Testis (tissue), 5 donors: ENCODE results near the gene CRISP3. TPM values are rescaled to one million over a fixed set of nuclear protein-coding genes. Genes with fewer than 3 reads are reported as not detected.

Experiments used
- DNase-seq: peaks from one replicate; pipeline ENCODE4 v3.0.0-alpha.2; 2019
- H3K27ac ChIP-seq, 2 donors: fragments of 200-600 bp; sonication (generic); one replicate each; pipeline ENCODE4 v1.5.1; 2019
- H3K27me3 ChIP-seq: fragments of 200-600 bp; sonication (generic); one replicate; pipeline ENCODE4 v1.5.1; 2019
- H3K36me3 ChIP-seq: fragments of 200-600 bp; sonication (generic); one replicate; pipeline ENCODE4 v1.5.1; 2017; ENCODE audit warnings: low read depth; ENCODE audit errors: missing control alignments
- H3K4me1 ChIP-seq: fragments of 200-600 bp; sonication (generic); one replicate; pipeline ENCODE4 v1.5.1; 2019
- H3K4me3 ChIP-seq, 2 donors: fragments of 200-600 bp; sonication (generic); one replicate each; pipeline ENCODE4 v1.5.1; 2017 to 2019
- H3K9me3 ChIP-seq: fragments of 200-600 bp; sonication (generic); one replicate; pipeline ENCODE4 v1.5.1; 2017
- POLR2A ChIP-seq: fragments of 450-650 bp; IDR thresholded peaks from one replicate; pipeline ENCODE4 v1.6.1; 2017; ENCODE audit warnings: antibody characterized with exemption, mild to moderate bottlenecking, moderate library complexity
- WGBS, 2 donors: methylation state at CpG; one replicate each; pipeline ENCODE4 v1.1.5; 2018; 5-methylcytosine and 5-hydroxymethylcytosine counted together
- intact Hi-C: fragments of 100-400 bp; cut with DNase I; formaldehyde crosslinking; loops from one replicate; pipeline ENCODE4 v1.15.1; 2023; ENCODE audit warnings: low total_unique reads
- long read RNA-seq, 2 donors: transcript quantifications; one replicate each; lab custom pipeline, GENCODE V29; 2026
- polyA plus RNA-seq: library from polyadenylated mRNA; stranded (reverse); fragments of 350-450 nt; fragmentation: Illumina TruSeq; extraction: RNeasy Lipid Tissue Mini Kit (QIAGEN cat#74804); gene quantifications from one replicate; pipeline ENCODE4 v1.2.3, GENCODE V29; 2014; ENCODE audit warnings: low read depth, low replicate concordance; ENCODE audit not compliant: insufficient read depth
- total RNA-seq, 2 donors: library from RNA; depleted of rRNA; stranded (reverse); fragments of >200 nt; gene quantifications; one replicate each; pipeline ENCODE4 v1.2.3, GENCODE V29; 2016
- TF ChIP-seq, protein P1 (sequence below), 3 experiments: fragments of 450-650 bp in 2 of 3; fragments of 200-600 bp in 1 of 3; sonication (generic) in 1 of 3; IDR thresholded peaks; one replicate each; pipeline ENCODE4 v1.5.1; 2016 to 2019; ENCODE audit warnings: antibody characterized with exemption in 3 of 3, mild to moderate bottlenecking in 2 of 3, moderate library complexity in 1 of 3

CRISP3 gene, protein sequence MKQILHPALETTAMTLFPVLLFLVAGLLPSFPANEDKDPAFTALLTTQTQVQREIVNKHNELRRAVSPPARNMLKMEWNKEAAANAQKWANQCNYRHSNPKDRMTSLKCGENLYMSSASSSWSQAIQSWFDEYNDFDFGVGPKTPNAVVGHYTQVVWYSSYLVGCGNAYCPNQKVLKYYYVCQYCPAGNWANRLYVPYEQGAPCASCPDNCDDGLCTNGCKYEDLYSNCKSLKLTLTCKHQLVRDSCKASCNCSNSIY
- total RNA-seq (under 1 TPM in 1 of 2 donors, not detected in 1; 0.12 TPM), polyA plus RNA-seq (not detected)
- long read RNA-seq, donor 1, result 0 reads
- long read RNA-seq, donor 2, result 0 reads

DNA sequence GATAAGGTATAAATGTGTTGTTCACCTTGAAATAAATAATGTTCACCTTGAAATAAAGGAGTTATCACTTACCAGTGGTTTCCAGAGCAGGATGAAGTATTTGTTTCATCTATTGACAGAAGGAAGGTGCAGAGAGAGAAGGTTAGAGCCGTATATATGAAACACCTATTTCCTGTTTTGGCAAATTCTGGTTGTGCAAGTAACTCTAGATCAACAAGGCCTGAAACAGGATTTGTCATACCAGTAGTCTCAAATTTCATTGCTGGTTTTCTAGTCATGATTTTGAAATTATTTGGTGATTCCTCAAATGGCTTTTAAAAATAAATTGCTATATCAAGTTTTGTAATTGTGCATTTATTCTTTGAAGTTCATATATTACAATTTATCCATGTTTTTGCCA is at the start of gene CRISP3:
TSS of gene CRISP3 (minus strand) at position 130 of the 400 bp plus-strand sequence. CDS start at position 109, 21 bp downstream.
- Histone ChIP-seq H3K9me3 (no peaks in the 10 kb centered on the region), H3K27me3 (no peaks in the 10 kb centered on the region), H3K4me1 (no peaks in the 10 kb centered on the region), H3K36me3 (no peaks in the 10 kb centered on the region), H3K4me3 (no peak within 1 kb of the TSS), H3K27ac (no peak within 1 kb of the TSS)
- no peak for DNase-seq
- WGBS, 2 donors, result 52 to 62% methylated on average over 1 of the region's 1 CpG
- intact Hi-C loops, result no loop called here
- TF ChIP-seq, protein P1, sequence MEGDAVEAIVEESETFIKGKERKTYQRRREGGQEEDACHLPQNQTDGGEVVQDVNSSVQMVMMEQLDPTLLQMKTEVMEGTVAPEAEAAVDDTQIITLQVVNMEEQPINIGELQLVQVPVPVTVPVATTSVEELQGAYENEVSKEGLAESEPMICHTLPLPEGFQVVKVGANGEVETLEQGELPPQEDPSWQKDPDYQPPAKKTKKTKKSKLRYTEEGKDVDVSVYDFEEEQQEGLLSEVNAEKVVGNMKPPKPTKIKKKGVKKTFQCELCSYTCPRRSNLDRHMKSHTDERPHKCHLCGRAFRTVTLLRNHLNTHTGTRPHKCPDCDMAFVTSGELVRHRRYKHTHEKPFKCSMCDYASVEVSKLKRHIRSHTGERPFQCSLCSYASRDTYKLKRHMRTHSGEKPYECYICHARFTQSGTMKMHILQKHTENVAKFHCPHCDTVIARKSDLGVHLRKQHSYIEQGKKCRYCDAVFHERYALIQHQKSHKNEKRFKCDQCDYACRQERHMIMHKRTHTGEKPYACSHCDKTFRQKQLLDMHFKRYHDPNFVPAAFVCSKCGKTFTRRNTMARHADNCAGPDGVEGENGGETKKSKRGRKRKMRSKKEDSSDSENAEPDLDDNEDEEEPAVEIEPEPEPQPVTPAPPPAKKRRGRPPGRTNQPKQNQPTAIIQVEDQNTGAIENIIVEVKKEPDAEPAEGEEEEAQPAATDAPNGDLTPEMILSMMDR (IDR thresholded peaks at IDR 0.05), result no peak
- TF ChIP-seq POLR2A, result no peak

DNA sequence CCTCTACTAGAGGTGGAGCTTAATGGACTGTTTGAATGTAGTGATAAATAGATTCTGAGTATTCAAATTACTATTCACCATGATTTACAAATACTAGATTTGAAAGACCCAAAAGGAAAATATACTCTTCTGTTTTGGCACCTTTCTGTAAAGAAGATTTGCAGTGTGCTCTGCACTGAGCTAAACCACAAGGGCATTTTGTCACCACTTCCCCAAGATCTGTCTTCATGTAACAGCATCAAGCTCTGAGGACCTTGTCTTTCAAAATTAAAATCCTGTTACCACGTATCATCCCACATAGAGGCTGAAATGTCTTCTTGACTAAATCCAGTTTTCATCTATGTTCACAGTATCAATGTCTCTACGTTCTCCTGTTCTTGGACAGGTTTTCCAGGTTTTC is 46.2 kb upstream of the CRISP3 start:
- 75 to 77% methylated on average over 2 of the region's 2 CpGs for WGBS, 2 donors
- Histone ChIP-seq H3K9me3 (no peaks in the 10 kb centered on the region), H3K36me3 (no peaks in the 10 kb centered on the region), H3K27ac (no peak overlapping the region), H3K4me3 (no peak overlapping the region), H3K27me3 (no peaks in the 10 kb centered on the region), H3K4me1 (no peaks in the 10 kb centered on the region)
- no peak for DNase-seq
- TF ChIP-seq, protein P1 (IDR thresholded peaks at IDR 0.05), result no peak
- no peak for TF ChIP-seq POLR2A
- intact Hi-C loops, result no loop called here

DNA sequence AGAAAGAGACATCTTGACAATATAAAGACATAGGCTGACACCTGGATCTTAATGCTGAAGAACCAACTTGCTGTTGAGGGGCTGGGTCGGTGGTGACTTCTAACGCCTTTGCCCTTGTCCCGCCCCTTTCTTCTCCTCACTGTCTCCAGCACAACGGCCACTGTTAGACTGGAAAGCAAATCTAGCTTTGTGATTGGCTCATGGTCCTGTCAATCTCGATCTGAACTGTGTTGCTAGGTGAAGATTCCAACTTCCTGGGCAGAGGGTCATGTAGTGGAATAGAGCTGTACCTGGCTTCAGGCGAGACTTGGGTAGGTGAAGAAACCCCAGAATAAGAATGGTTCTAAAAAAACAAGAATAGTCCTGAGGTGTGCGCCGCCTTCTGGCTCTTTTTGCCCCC is 43.0 kb upstream of the CRISP3 start, which contains the start of gene PGK2:
TSS of gene PGK2 (minus strand) at position 110 of the 400 bp plus-strand sequence. CDS start at position 12, 98 bp downstream.
- Histone ChIP-seq H3K4me1 (no peaks in the 10 kb centered on the region), H3K4me3 (peak within 1 kb of the TSS in 1 of 2 donors; percentile 27), H3K27ac (no peak within 1 kb of the TSS), H3K9me3 (no peaks in the 10 kb centered on the region), H3K27me3 (no peaks in the 10 kb centered on the region), H3K36me3 (no peaks in the 10 kb centered on the region)
- DNase-seq, result peak; percentile 84
- intact Hi-C loops, result no loop called here
- TF ChIP-seq, protein P1 (IDR thresholded peaks at IDR 0.05), result no peak
- no peak for TF ChIP-seq POLR2A
- WGBS, 2 donors, result 62 to 78% methylated on average over 8 of the region's 8 CpGs

DNA sequence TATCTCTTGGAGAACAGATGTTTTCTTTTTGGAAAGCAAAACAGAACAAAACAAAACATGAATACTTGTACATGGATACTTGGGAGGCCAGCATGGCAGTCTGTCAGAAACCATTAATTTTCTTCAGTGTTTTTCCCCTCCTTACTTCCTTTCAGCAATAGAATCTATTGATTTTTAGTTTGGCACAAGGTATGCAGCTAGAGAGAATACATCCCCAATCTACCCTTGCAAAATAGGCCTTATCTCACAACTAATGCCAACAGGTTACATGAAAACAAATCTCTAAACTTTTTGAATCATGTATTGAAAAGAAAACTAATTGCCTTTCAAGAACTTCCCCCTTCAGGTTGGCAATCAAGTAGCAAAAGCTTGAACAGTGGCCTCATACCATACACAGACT is 40.1 kb upstream of the CRISP3 start:
- H3K9me3 ChIP-seq, result no peaks in the 10 kb centered on the region
- intact Hi-C loops, result no loop called here
- no peak for DNase-seq
- no peaks in the 10 kb centered on the region for H3K36me3 ChIP-seq
- no peaks in the 10 kb centered on the region for H3K4me1 ChIP-seq
- H3K4me3 ChIP-seq, result no peak overlapping the region
- no peaks in the 10 kb centered on the region for H3K27me3 ChIP-seq
- TF ChIP-seq POLR2A, result no peak
- TF ChIP-seq, protein P1 (IDR thresholded peaks at IDR 0.05), result no peak
- no peak overlapping the region for H3K27ac ChIP-seq

DNA sequence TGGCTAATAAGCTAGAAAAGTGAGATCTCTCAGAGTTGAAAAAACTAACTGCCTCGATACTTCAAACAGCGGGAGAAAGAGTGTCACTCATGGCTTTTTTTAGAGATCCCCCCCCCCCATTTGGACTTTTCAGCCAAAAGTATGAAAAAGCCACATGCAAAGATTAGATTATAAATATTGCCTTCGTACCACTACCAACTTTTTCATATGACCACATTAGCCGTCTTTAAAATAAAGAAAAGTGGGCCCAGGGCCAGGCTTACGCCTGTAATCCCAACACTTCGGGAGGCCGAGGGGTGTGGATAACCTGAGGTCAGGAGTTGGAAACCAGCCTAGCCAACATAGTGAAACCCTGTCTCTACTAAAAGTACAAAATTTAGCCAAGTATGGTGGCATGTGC is 38.5 kb upstream of the CRISP3 start:
- Histone ChIP-seq H3K4me3 (no peak overlapping the region), H3K27me3 (no peaks in the 10 kb centered on the region), H3K27ac (no peak overlapping the region), H3K4me1 (no peaks in the 10 kb centered on the region), H3K9me3 (no peaks in the 10 kb centered on the region), H3K36me3 (no peaks in the 10 kb centered on the region)
- WGBS, 2 donors, result 85 to 93% methylated on average over 7 of the region's 7 CpGs
- TF ChIP-seq, protein P1 (IDR thresholded peaks at IDR 0.05), result no peak
- TF ChIP-seq POLR2A, result no peak
- intact Hi-C loops, result no loop called here
- no peak for DNase-seq
